Stimulated activated CD8-positive, alpha-beta memory T cell treated with anti-CD3 and anti-CD28 coated beads, Interleukin-15, amount 100 ng/mL, for 24 hours (primary cell): Measurements from ENCODE around the gene FKRP.
"Not testable (repeated sequence)": the region's sequence is repeated elsewhere in the genome, so short reads cannot be mapped to it uniquely, and the experiment has no call there.

Experiments used
- DNase-seq: peaks from one replicate; pipeline ENCODE4 v3.0.0-alpha.2; 2020; ENCODE audit warnings: low read depth

The FKRP gene

GRCh38 chr19:46759817-46760333 is 14.0 kb downstream of the FKRP start:
- DNase-seq = no peak

- no peak for DNase-seq
Observed at GRCh38 chr19:46760363-46760762, 14.5 kb downstream of the FKRP start.

GRCh38 chr19:46760897-46761296 is 15.0 kb downstream of the FKRP start:
- not testable (repeated sequence) for DNase-seq

DNA sequence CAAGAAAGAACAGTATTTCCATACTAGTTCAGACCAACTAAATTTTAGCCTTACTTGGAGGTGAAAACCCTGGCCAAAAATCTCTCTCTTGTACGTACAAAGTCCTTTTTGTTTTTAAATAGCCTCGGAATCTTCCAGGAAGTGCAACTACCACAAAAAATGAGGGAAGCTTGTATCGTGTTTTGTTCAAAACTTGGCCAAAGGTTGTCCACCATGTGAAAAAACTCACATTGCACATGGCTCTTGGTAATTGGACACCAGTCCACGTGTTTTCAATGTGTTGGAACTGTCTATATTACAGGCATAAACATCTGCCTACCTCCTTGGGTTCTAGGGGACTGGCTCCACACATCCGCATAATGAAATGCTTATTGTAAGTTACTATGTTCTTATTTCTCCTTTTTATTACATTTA is 15.6 kb downstream of the FKRP start:
- DNase-seq = no peak

GRCh38 chr19:46762245-46762890 is 16.5 kb downstream of the FKRP start:
- DNase-seq = no peak

- DNase-seq = no peak
Observed at GRCh38 chr19:46764817-46765291, 19.0 kb downstream of the FKRP start.

DNA sequence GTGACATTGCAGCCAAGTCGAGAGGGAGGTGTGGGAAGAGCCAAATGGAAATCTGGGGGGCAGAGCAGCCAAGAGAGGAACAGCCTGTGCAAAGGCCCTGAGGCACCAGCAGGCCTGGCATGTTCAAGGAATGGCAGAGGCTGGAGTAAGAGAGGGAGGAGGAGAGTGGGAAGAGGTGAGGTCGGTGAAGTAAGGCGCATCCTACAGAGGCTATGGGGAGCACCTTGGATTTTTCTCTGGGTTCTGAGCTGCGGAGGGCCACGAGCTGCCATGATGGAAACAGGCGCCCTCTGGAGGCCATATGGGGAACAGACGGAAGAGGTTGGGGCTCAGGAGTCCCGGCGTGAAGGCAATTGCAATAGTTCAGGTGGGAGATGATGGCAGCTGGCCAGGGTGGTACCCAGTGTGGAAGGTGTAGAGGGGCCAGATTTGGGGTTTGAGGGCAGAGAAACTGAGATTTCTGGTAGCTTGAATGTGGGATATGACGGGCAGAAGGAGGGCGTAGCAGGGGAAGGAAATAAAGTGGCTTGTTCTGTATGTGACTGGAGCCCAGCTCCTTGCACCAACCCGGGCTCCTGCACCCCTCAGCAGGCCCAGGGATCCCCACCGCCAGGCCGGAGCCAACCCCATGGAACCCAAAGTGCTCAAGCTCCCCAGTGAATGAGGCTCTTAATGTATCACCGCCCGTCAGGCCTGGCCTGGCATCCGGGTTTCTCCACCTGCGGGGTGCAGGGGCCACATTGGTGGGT is 20.9 kb downstream of the FKRP start:
- DNase-seq = no peak

DNA sequence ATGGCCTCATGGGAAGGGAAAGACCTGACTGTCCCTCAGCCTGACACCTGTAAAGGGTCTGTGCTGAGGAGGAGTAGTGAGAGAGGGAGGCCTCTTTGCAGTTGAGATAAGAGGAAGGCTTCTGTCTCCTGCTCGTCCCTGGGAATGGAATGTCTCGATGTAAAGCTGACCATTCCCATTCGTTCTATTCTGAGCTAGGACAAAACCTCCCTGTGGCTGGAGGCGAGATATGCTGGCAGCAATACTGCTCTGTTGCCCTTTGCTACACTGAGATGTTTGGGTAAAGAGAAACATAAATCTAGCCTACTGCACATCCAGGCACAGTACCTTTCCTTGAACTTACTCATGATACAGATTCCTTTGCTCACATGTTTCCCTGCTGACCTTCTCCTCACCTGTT is 22.9 kb downstream of the FKRP start:
- not testable (repeated sequence) for DNase-seq

DNA sequence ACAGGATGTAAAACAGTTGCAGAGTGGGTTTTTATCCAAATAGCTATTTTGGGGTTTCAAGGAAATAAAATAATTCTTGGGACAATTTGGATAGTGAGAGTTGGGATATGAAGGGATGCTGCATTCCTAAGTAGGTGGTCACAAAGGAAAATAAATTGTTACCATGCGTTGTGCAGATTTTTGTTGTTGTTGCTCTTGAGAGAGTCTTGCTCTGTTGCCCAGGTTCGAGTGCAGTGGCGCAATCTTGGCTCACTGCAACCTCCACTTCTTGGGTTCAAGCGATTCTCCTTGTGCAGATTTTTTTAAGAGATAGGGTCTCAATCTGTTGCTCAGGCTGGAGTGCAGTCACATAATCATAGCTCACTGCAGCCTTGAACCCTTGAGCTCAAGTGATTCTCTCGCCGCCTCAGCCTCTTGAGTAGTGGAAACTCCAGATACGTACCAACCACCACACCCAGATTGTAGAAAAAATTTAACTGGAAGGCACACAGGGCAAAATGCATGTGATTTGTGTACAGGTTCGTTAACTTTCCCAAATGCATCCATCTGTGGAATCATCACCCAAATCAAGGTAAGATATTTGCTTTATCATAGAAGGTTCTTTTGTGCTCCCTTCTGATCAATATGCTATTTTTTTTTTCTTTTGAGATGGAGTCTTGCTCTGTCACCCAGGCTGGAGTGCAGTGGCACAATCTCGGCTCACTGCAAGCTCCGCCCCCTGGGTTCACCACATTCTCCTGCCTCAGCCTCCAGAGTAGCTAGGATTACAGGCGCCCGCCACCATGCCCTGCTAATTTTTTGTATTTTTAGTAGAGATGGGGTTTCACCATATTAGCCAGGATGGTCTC is 26.5 kb downstream of the FKRP start:
- no peak for DNase-seq

DNA sequence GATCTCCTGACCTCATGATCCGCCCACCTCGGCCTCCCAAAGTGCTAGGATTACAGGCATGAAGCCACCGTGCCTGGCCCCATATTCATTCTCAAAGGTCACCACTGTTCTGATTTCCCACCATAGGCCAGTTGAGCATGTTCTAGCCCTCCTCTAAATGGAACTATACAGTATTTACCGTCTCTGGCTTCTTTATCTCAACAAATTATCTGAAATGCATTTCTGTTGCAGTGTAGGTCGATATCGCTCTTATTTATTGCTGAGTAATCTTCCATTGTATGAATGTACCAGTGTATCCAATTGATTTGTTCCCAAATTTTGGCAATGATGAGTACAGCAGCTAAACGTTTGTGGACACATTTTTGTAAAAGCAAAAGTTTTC is 27.2 kb downstream of the FKRP start:
- no peak for DNase-seq

DNA sequence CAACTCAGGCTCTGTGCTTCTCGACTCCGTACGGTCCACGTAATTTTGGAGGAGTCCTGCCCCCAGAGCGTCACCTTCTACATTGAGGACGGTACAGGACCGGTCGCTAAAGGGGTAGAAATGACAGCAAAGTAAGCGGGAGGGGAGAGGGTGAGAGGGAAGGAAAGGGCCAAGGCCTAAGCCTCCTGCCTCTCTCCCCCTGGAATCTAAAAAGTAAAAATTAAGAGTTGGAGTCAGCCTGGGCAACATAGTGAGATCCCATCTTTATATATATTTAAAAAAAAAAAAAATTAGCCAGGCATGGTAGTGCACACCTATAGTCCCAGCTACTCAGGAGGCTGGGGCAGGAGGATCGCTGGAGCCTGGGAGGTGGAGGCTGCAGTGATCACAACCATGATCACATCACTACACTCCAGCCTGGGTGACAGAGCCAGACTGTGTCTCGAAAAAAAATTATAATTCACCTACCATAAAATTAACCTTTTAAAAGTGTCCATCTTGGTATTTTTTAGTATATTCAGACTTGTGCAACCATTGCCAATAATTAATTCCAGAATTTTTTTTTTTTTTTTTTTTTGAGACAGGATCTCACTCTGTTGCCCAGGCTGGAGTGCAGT is 29.9 kb downstream of the FKRP start:
- no peak for DNase-seq

DNA sequence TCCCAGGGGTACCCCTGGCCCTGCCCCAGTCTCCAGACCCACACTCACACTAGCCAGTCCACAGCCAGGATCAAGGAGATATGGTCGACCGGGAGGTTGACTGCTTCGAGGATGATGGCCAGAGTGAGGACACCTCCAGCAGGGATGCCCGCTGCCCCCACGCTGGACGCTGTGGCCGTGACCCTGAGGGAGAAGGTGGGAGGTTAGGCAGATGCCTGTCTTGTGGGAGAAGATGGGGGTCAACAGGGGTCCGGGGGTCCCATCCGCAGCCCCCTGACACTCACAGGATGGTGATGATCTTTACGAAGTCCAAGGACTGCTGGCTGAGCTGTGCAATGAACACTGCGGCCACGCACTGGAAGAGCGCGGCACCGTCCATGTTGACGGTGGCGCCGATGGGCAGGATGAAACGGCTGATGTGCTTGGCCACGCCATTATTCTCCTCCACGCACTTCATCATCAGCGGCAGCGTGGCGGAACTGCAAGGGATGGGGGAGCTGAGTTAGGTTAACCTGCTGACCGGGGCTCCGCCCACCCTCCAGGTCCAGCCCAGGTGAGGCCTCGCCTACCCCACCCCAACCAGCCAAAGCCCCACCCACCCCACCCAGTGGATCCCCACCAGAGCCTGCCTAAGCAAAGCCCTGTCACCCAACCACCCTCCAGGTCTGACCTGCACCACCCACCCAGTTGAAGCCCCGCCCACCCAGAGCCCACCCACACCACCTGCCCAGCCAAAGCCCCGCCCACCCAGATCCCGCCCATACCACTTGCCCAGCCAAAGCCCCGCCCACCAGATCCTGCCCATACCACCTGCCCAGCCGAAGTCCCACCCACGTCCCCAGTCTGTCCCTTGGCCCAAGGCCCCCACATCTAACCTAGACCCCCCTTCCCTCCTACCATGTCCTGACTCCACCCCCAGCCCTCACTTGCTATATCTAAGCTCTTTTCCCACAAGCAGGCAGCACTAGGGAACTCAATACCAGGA is 31.4 kb downstream of the FKRP start:
- no peak for DNase-seq

DNA sequence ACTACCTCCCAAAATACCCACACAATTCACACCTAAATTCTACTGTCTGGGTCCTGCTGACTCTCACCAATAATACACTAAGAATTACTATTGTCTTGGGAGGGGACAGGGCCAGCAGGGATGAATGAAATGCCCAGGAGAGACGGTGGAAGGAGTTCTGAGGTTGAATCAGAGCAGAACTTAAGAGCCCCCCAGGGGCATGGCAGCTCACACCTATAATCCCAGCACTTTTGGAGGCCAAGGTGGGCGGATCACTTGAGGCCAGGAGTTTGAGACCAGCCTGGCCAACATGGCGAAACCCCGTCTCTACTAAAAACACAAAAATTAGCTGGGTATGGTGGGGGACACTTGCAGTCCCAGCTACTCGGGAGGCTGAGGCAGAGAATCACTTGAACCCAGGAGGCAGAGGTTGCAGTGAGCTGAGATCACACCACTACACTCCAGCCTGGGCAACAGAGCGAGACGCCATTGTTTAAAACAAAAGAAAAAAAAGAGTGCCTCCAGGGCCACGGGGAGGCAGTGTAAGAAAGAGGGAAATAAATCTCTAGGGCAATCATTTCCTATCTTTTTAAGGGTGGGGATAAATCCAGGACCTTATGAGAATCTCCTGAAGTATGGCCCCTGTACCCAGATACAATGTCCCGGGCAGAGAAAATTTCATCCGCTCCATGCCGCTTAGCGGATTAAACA is 32.2 kb downstream of the FKRP start:
- not testable (repeated sequence) for DNase-seq

GRCh38 chr19:46782355-46783019 is 36.6 kb downstream of the FKRP start:
- DNase-seq = no peak

DNA sequence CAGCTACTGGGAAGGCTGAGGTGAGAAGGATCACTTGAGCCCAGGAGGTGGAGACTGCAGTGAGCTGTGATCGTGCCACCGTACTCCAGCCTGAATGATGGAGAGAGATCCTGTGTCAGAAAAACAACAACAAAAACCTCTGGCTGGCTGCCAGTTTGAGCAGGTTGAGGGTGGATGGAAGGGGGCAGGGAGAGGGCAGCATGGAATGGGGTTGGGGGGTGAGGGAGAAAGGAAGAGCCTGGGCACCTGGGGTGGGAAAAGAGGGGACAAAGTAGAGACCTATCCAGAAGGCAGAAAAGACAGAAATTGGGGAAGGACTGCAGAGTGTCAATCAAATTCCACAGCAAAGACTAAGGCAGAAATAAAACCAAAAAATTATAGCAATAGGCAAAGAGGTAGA is 37.8 kb downstream of the FKRP start:
- DNase-seq = no peak

DNA sequence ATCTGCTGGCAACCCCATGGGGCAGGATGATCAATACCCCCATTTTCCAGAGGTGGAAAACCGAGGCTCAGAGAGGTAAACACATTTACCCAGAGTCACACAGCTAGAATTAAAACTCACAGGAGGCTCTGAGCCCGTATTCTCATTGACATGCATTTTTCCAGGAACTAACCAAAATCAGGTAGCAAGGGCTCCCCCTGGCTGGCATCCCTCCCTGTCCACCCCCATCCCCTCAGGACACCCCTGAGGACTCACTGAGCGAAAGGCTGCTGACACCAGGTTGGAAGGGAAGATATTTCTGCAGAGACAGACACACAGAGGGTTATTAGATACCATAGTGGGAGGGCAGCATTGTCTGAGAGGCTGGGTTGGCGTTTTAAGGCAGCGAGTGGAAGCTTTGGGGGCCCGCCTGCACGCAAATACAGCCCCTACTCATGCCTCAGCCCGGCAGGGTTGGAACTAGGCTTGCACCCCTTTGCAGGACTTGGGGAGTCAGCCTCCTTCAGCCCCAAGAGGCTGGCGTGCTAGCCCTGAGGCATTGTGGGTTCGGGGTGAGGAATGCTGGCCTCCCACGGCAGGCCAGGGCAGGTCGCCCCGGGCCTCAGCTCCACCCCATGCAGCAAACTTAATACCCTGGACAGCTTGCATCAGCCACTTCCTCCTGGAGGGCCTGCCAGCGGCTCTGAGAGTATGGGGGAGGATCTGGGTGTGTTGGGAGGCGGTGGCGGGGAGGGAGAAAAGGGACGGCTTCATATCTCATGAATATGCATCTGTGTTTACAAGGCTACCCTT is 38.6 kb downstream of the FKRP start:
- peak; percentile 21 for DNase-seq

DNA sequence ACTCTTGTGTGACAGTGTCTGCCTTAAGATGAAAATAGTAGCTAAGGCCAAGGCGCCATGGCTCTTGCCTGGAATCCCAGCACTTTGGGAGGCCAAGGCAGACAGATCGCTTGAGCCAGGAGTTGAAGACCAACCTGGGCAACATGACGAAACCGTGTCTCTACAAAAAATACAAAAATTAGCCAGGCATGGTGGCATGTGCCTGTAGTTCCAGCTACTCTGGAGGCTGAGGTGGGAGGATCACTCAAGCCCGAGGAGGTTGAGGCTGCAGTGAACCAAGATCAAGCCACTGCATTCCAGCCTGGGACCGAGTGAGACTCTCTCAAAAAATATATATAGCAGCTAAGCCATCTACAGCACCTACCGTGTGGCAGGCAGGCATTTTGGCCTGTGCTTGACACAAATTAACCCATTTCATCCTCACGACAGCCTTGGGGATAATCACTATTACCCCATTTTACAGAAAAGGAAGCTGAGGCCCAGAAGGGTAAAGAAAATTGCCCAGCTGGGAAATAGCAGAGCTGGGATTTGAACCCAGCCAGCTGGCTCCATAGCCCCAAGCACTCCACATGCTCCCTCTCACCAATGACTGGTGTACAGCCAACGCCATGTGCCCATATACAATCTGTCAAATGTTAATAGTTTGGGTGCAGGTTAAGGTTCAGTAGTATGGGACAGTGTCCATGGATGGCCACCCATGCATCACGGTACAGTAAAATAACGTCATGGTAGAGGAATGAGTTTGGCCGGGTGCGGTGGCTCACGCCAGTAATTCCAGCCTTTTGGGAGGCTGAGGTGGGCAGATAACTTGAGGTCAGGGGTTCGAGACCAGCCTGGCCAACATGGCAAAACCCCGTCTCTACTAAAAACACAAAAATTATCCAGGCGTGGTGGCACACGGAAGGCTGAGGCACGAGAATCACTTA is 39.5 kb downstream of the FKRP start:
- DNase-seq = no peak

DNA sequence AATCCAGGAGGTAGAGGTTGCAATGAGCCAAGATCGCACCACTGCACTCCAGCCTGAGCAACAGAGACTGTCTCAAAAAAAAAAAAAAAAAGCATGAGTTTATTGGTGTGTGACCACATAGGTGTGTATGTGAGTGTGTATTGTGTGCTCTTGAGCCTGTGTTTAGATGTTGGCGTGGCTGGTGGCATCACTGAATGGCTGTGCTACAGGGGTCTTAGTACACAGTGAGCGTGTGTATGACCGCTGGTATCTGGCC is 40.1 kb downstream of the FKRP start:
- no peak for DNase-seq
